Liver (tissue), 9 donors: ENCODE results near the gene CTNNAL1. TPM values are rescaled to one million over a fixed set of nuclear protein-coding genes. Genes with fewer than 3 reads are reported as not detected.
"Not testable (repeated sequence)": the region's sequence is repeated elsewhere in the genome, so short reads cannot be mapped to it uniquely, and the experiment has no call there.

Experiments used
- DNase-seq: peaks from one replicate; pipeline ENCODE4 v3.0.0-alpha.2; 2017; ENCODE audit warnings: low spot score
- H3K27ac ChIP-seq, 2 donors: one replicate each; pipeline ENCODE4 v1.7.0; 2013; ENCODE audit warnings: inconsistent platforms in 2 of 2, low read length in 2 of 2, control low read depth in 1 of 2, low read depth in 1 of 2, mild to moderate bottlenecking in 1 of 2
- H3K27me3 ChIP-seq, 4 donors: one replicate each; pipeline versions ENCODE4 v1.6.1 to v1.7.0; 2013; ENCODE audit warnings: low read length in 3 of 4, inconsistent platforms in 1 of 4, mild to moderate bottlenecking in 1 of 4, moderate library complexity in 1 of 4; ENCODE audit not compliant: control insufficient read depth in 4 of 4, insufficient read depth in 4 of 4
- H3K36me3 ChIP-seq, 4 donors: one replicate each; pipeline versions ENCODE4 v1.6.1 to v1.7.0; 2013; ENCODE audit warnings: low read length in 3 of 4, mild to moderate bottlenecking in 3 of 4, low read depth in 1 of 4, moderate library complexity in 1 of 4; ENCODE audit not compliant: control insufficient read depth in 4 of 4, insufficient read depth in 3 of 4
- H3K4me1 ChIP-seq, 4 donors: one replicate each; pipeline versions ENCODE4 v1.6.1 to v1.7.0; 2013; ENCODE audit warnings: low read length in 3 of 4, mild to moderate bottlenecking in 3 of 4, moderate library complexity in 1 of 4; ENCODE audit not compliant: control insufficient read depth in 4 of 4, insufficient read depth in 4 of 4
- H3K4me3 ChIP-seq, 3 donors: one replicate each; pipeline versions ENCODE4 v1.6.1 to v1.7.0; 2013; ENCODE audit warnings: low read length in 3 of 3, control low read depth in 1 of 3, low read depth in 1 of 3, mild to moderate bottlenecking in 1 of 3
- H3K9ac ChIP-seq, 2 donors: one replicate each; pipeline ENCODE4 v1.7.0; 2013; ENCODE audit warnings: low read length in 2 of 2, mild to moderate bottlenecking in 2 of 2, moderate library complexity in 2 of 2, control low read depth in 1 of 2, low read depth in 1 of 2
- H3K9me3 ChIP-seq, 4 donors: one replicate each; pipeline versions ENCODE4 v1.6.1 to v1.7.0; 2013; ENCODE audit warnings: low read length in 3 of 4; ENCODE audit not compliant: control insufficient read depth in 4 of 4
- ATF3 ChIP-seq: IDR thresholded peaks from 2 replicates; pipeline ENCODE4 v1.6.1; 2016; ENCODE audit warnings: antibody characterized with exemption
- CTCF ChIP-seq: fragments of 150-350 bp; IDR thresholded peaks from 2 replicates; pipeline ENCODE4 v1.5.1; 2017; ENCODE audit warnings: improper control_type of control experiment, low read depth, low read length; ENCODE audit not compliant: missing input control
- EGR1 ChIP-seq, 2 donors: IDR thresholded peaks; 2 replicates each; pipeline ENCODE4 v1.6.1; 2016 to 2018; ENCODE audit warnings: antibody characterized with exemption in 2 of 2, low read depth in 2 of 2
- FOXA1 ChIP-seq: IDR thresholded peaks from 2 replicates; pipeline ENCODE4 v1.6.1; 2016; ENCODE audit warnings: antibody characterized with exemption
- FOXA2 ChIP-seq: IDR thresholded peaks from 2 replicates; pipeline ENCODE4 v1.6.1; 2016; ENCODE audit warnings: antibody characterized with exemption
- GABPA ChIP-seq, 2 donors: IDR thresholded peaks in 1 of 2; conservative IDR thresholded peaks in 1 of 2; 2 replicates each; pipeline ENCODE4 v1.6.1; 2016; ENCODE audit warnings: antibody characterized with exemption in 2 of 2, mild to moderate bottlenecking in 1 of 2, moderate library complexity in 1 of 2
- HNF4A ChIP-seq, 2 donors: conservative IDR thresholded peaks; 2 replicates each; pipeline ENCODE4 v1.6.1; 2016; ENCODE audit warnings: antibody characterized with exemption in 2 of 2, mild to moderate bottlenecking in 2 of 2
- HNF4G ChIP-seq: IDR thresholded peaks from 2 replicates; pipeline ENCODE4 v1.6.1; 2016; ENCODE audit warnings: antibody characterized with exemption
- JUND ChIP-seq, 2 donors: IDR thresholded peaks; 2 replicates each; pipeline ENCODE4 v1.6.1; 2016; ENCODE audit warnings: antibody characterized with exemption in 2 of 2
- MAX ChIP-seq: IDR thresholded peaks from 2 replicates; pipeline ENCODE4 v1.6.1; 2016; ENCODE audit warnings: antibody characterized with exemption
- NR2F2 ChIP-seq: IDR thresholded peaks from 2 replicates; pipeline ENCODE4 v1.6.1; 2016; ENCODE audit warnings: antibody characterized with exemption
- RAD21 ChIP-seq, 2 donors: IDR thresholded peaks; 2 replicates each; pipeline ENCODE4 v1.6.1; 2016; ENCODE audit warnings: antibody characterized with exemption in 2 of 2, mild to moderate bottlenecking in 2 of 2
- REST ChIP-seq: IDR thresholded peaks from 2 replicates; pipeline ENCODE4 v1.6.1; 2016; ENCODE audit warnings: antibody characterized with exemption, mild to moderate bottlenecking
- RXRA ChIP-seq, 2 donors: IDR thresholded peaks; 2 replicates each; pipeline ENCODE4 v1.6.1; 2017 to 2018; ENCODE audit warnings: antibody characterized with exemption in 2 of 2, mild to moderate bottlenecking in 1 of 2
- SP1 ChIP-seq: IDR thresholded peaks from 2 replicates; pipeline ENCODE4 v1.6.1; 2018; ENCODE audit warnings: antibody characterized with exemption, mild to moderate bottlenecking
- TAF1 ChIP-seq: conservative IDR thresholded peaks from 2 replicates; pipeline ENCODE4 v1.6.1; 2016; ENCODE audit warnings: antibody characterized with exemption, mild to moderate bottlenecking
- YY1 ChIP-seq: IDR thresholded peaks from 2 replicates; pipeline ENCODE4 v1.6.1; 2016; ENCODE audit warnings: antibody characterized with exemption, mild to moderate bottlenecking
- ZBTB33 ChIP-seq: IDR thresholded peaks from 2 replicates; pipeline ENCODE4 v1.6.1; 2016; ENCODE audit warnings: antibody characterized with exemption
- WGBS: extraction: QIAGEN DNeasy Blood & Tissue Kit; methylation state at CpG from one replicate; pipeline ENCODE4 v1.1.7; 2013; 5-methylcytosine and 5-hydroxymethylcytosine counted together
- polyA plus RNA-seq, 2 donors: library from polyadenylated mRNA; stranded (reverse) in 1 of 2; unstranded in 1 of 2; fragments of 200-250 nt in 1 of 2; fragments of >200 nt in 1 of 2; fragmentation: Nextera tagmentation in 1 of 2; extraction: Ambion mirVana in 1 of 2; gene quantifications; one replicate each; pipeline versions ENCODE4 v1.2.1 to v1.2.3, GENCODE V29; 2013 to 2015
- total RNA-seq, 2 donors: library from RNA; depleted of rRNA; stranded (reverse); fragments of >200 nt; gene quantifications; one replicate each; pipeline ENCODE4 v1.2.3, GENCODE V29; 2014
- donor health status: healthy.
- donor health status: healthy.
- donor health status: healthy.
- donor health status: healthy.
- donor health status: healthy.

Gene CTNNAL1
- total and polyA plus RNA-seq, 4 donors, result 10.5 to 31.5 (median 18.6) TPM

GRCh38 chr9:108924466-108924865 lies 88.8 kb downstream of the CTNNAL1 start (continued):
- TF ChIP-seq REST (no peak), FOXA2 (no peak)

- peaks cover 5 to 48% (median 34%) of the 10 kb centered on the region in 4 donors for H3K36me3 ChIP-seq
- no peak overlapping the region for H3K9ac ChIP-seq
- TF ChIP-seq RXRA (IDR thresholded peaks at IDR 0.05) (no peak), TAF1 (no peak), EGR1 (IDR thresholded peaks at IDR 0.05; ENCODE audit: low read depth in 2 of 2) (no peak), MAX (no peak), YY1 (no peak), JUND (IDR thresholded peaks at IDR 0.05) (no peak), SP1 (no peak), HNF4A (conservative IDR thresholded peaks at IDR 0.05) (no peak), ATF3 (no peak), GABPA (IDR thresholded peaks at IDR 0.05 in 1 of 2, conservative IDR thresholded peaks at IDR 0.05 in 1 of 2) (no peak), FOXA2 (no peak), HNF4G (no peak), ZBTB33 (no peak), NR2F2 (no peak), FOXA1 (no peak), CTCF (no peak), RAD21 (IDR thresholded peaks at IDR 0.05) (no peak), REST (no peak)
- peaks cover 0 to 5% (median 1%) of the 10 kb centered on the region in 4 donors for H3K4me1 ChIP-seq
- H3K9me3 ChIP-seq, result no peaks in the 10 kb centered on the region
- no peak for DNase-seq
- H3K27ac ChIP-seq, result no peak overlapping the region
- H3K4me3 ChIP-seq, result no peak overlapping the region
- WGBS, result 79% methylated on average over 1 of the region's 1 CpG
- H3K27me3 ChIP-seq, result no peaks in the 10 kb centered on the region
These were observed 92.1 kb downstream of the CTNNAL1 start for GRCh38 chr9:108921200-108921599.

GRCh38 chr9:108920401-108920800 lies 92.9 kb downstream of the CTNNAL1 start:
- H3K4me1 ChIP-seq, H3K27me3 ChIP-seq, DNase-seq, H3K9ac ChIP-seq, H3K9me3 ChIP-seq, H3K4me3 ChIP-seq, H3K27ac ChIP-seq: not testable (repeated sequence)
- 93% methylated on average over 1 of the region's 1 CpG for WGBS
- peaks cover 6 to 47% (median 34%) of the 10 kb centered on the region in 4 donors for H3K36me3 ChIP-seq
